ENCODE data around the gene ATP6V0A4.

ATP6V0A4 gene

DNA sequence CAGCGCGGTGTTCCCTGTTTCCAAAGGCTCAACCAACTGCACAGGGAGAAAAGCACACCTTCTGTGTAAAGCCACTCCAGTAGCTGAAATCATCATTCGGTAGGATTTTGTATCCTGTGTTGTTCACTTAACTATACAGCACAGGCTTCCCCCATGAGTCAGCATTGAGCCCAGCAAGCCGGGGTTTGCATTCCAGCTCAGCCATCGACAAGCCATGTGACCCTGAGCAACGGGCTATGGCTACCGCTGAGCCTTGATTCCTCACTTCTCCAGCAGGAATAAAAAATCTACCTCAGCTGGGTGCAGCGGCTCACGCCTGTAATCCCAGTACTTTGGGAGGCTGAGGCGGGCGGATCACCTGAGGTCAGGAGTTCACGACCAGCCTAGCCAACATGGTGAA is 44.1 kb upstream of the ATP6V0A4 start:
- H3K4me2 ChIP-seq (ENCODE audit: insufficient read depth, low read length) = no peak overlapping the region
- no peaks in the 10 kb centered on the region for H4K20me1 ChIP-seq (ENCODE audit: insufficient read depth, low read length)
- no peak overlapping the region for H2AFZ ChIP-seq (ENCODE audit: low read depth, low read length)
- H3K4me1 ChIP-seq (ENCODE audit: insufficient read depth, low read length) = no peaks in the 10 kb centered on the region
- DNase-seq (no peak), ATAC-seq (ENCODE audit: insufficient read depth, low read depth) (no peak)
- no peaks in the 10 kb centered on the region for H3K9me3 ChIP-seq (ENCODE audit: insufficient read depth, low read length, severe bottlenecking)
- no peak overlapping the region for H3K4me3 ChIP-seq (ENCODE audit: low read depth in 1 of 2, low read length in 2 of 2)
- no peaks in the 10 kb centered on the region for H3K27me3 ChIP-seq (ENCODE audit: insufficient read depth, low read length, poor library complexity)
- H3K9ac ChIP-seq (ENCODE audit: low read depth, low read length) = no peak overlapping the region
- H3K79me2 ChIP-seq (ENCODE audit: insufficient read depth, low read length) = no peaks in the 10 kb centered on the region
- H3K27ac ChIP-seq (ENCODE audit: low read length) = no peak overlapping the region
- TF ChIP-seq EZH2 (IDR thresholded peaks at IDR 0.05; ENCODE audit: borderline replicate concordance, low read depth, low read length, severe bottlenecking) (no peak), CTCF (IDR thresholded peaks at IDR 0.05; ENCODE audit: borderline replicate concordance, extremely low read depth, low read length, poor library complexity, severe bottlenecking) (no peak)
- H3K36me3 ChIP-seq (ENCODE audit: insufficient read depth, low read length) = no peaks in the 10 kb centered on the region; the same call in 1 of the 2 replicates

- no peaks in the 10 kb centered on the region; the same call in 1 of the 2 replicates for H3K36me3 ChIP-seq (ENCODE audit: insufficient read depth, low read length)
- no peak overlapping the region for H2AFZ ChIP-seq (ENCODE audit: low read depth, low read length)
- no peaks in the 10 kb centered on the region for H3K9me3 ChIP-seq (ENCODE audit: insufficient read depth, low read length, severe bottlenecking)
- no peak overlapping the region for H3K9ac ChIP-seq (ENCODE audit: low read depth, low read length)
- H3K27me3 ChIP-seq (ENCODE audit: insufficient read depth, low read length, poor library complexity) = no peaks in the 10 kb centered on the region
- TF ChIP-seq EZH2 (IDR thresholded peaks at IDR 0.05; ENCODE audit: borderline replicate concordance, low read depth, low read length, severe bottlenecking) (no peak), CTCF (IDR thresholded peaks at IDR 0.05; ENCODE audit: borderline replicate concordance, extremely low read depth, low read length, poor library complexity, severe bottlenecking) (no peak)
- H3K27ac ChIP-seq (ENCODE audit: low read length) = no peak overlapping the region
- H3K79me2 ChIP-seq (ENCODE audit: insufficient read depth, low read length) = no peaks in the 10 kb centered on the region
- no peak for DNase-seq
- peak; percentile 29; the same call in 2 of the 3 replicates for ATAC-seq (ENCODE audit: insufficient read depth, low read depth)
- H3K4me3 ChIP-seq (ENCODE audit: low read depth in 1 of 2, low read length in 2 of 2) = no peak overlapping the region
- H4K20me1 ChIP-seq (ENCODE audit: insufficient read depth, low read length) = no peaks in the 10 kb centered on the region
- no peak overlapping the region for H3K4me2 ChIP-seq (ENCODE audit: insufficient read depth, low read length)
- no peaks in the 10 kb centered on the region for H3K4me1 ChIP-seq (ENCODE audit: insufficient read depth, low read length)
Measured at GRCh38 chr7:138838166-138838565, 40.2 kb upstream of the ATP6V0A4 start.

- Histone ChIP-seq H3K27ac (ENCODE audit: low read length) (no peak overlapping the region), H3K9me3 (ENCODE audit: insufficient read depth, low read length, severe bottlenecking) (no peaks in the 10 kb centered on the region), H3K27me3 (ENCODE audit: insufficient read depth, low read length, poor library complexity) (no peaks in the 10 kb centered on the region), H2AFZ (ENCODE audit: low read depth, low read length) (no peak overlapping the region), H3K4me1 (ENCODE audit: insufficient read depth, low read length) (no peaks in the 10 kb centered on the region), H3K9ac (ENCODE audit: low read depth, low read length) (no peak overlapping the region), H3K4me2 (ENCODE audit: insufficient read depth, low read length) (no peak overlapping the region), H3K79me2 (ENCODE audit: insufficient read depth, low read length) (no peaks in the 10 kb centered on the region), H3K4me3 (ENCODE audit: low read depth in 1 of 2, low read length in 2 of 2) (no peak overlapping the region), H3K36me3 (ENCODE audit: insufficient read depth, low read length) (no peaks in the 10 kb centered on the region; the same call in 1 of the 2 replicates), H4K20me1 (ENCODE audit: insufficient read depth, low read length) (no peaks in the 10 kb centered on the region)
- TF ChIP-seq EZH2 (IDR thresholded peaks at IDR 0.05; ENCODE audit: borderline replicate concordance, low read depth, low read length, severe bottlenecking) (no peak), CTCF (IDR thresholded peaks at IDR 0.05; ENCODE audit: borderline replicate concordance, extremely low read depth, low read length, poor library complexity, severe bottlenecking) (no peak)
- DNase-seq (no peak), ATAC-seq (ENCODE audit: insufficient read depth, low read depth) (no peak)
Measured at GRCh38 chr7:138837627-138838026, 39.6 kb upstream of the ATP6V0A4 start.

GRCh38 chr7:138835087-138835486 is 37.1 kb upstream of the ATP6V0A4 start:
- no peak for ATAC-seq (ENCODE audit: insufficient read depth, low read depth)

More at GRCh38 chr7:138835087-138835486, 37.1 kb upstream of the ATP6V0A4 start:
- Histone ChIP-seq H3K4me3 (ENCODE audit: low read depth in 1 of 2, low read length in 2 of 2) (no peak overlapping the region), H3K27me3 (ENCODE audit: insufficient read depth, low read length, poor library complexity) (no peaks in the 10 kb centered on the region), H3K4me1 (ENCODE audit: insufficient read depth, low read length) (no peaks in the 10 kb centered on the region), H3K9me3 (ENCODE audit: insufficient read depth, low read length, severe bottlenecking) (no peaks in the 10 kb centered on the region), H3K4me2 (ENCODE audit: insufficient read depth, low read length) (no peak overlapping the region), H3K79me2 (ENCODE audit: insufficient read depth, low read length) (no peaks in the 10 kb centered on the region), H3K36me3 (ENCODE audit: insufficient read depth, low read length) (no peaks in the 10 kb centered on the region; the same call in 1 of the 2 replicates), H4K20me1 (ENCODE audit: insufficient read depth, low read length) (no peaks in the 10 kb centered on the region), H2AFZ (ENCODE audit: low read depth, low read length) (no peak overlapping the region), H3K9ac (ENCODE audit: low read depth, low read length) (no peak overlapping the region), H3K27ac (ENCODE audit: low read length) (no peak overlapping the region)
- TF ChIP-seq CTCF (IDR thresholded peaks at IDR 0.05; ENCODE audit: borderline replicate concordance, extremely low read depth, low read length, poor library complexity, severe bottlenecking) (no peak), EZH2 (IDR thresholded peaks at IDR 0.05; ENCODE audit: borderline replicate concordance, low read depth, low read length, severe bottlenecking) (no peak)
- no peak for DNase-seq
